HCT116 (cell line): ENCODE data around the gene SIRPA. TPM values are rescaled to one million over a fixed set of nuclear protein-coding genes. Genes with fewer than 3 reads are reported as not detected.

Experiments used
- ATAC-seq: fragments of 200-7000 bp; cut with Tn5 transposase; 2 replicates; pipeline ENCODE4 v1.9.1; 2020; ENCODE audit warnings: mild to moderate bottlenecking, moderate library complexity
- BruUV-seq: library from RNA; stranded (reverse); fragments of 400-500 nt; replicated peaks from 2 replicates; lab custom pipeline; 2021; lab: Mats Ljungman, UMichigan
- CTCF ChIA-PET: fragments of 300-600 bp; sonication (Branson Sonifier 250); formaldehyde crosslinking; loops from one replicate; lab custom pipeline; 2021; ENCODE audit warnings: antibody characterized with exemption; lab: Charles Lee
- POLR2A ChIA-PET: fragments of 300-600, 350-600 bp; sonication (Branson Sonifier 250); formaldehyde crosslinking; loops from one replicate; lab custom pipeline; 2021; ENCODE audit warnings: antibody characterized with exemption; lab: Charles Lee
- RAD21 ChIA-PET, 2 experiments: fragments of 300-600 bp; sonication (Branson Sonifier 250); formaldehyde crosslinking; loops; one replicate each; lab custom pipeline; 2023; ENCODE audit warnings: low total read pairs in 2 of 2; ENCODE audit not compliant: uncharacterized antibody in 2 of 2, unreplicated experiment in 2 of 2, low non-redundant PET in 1 of 2; lab: Charles Lee
- DNase-seq: peaks from one replicate; pipeline ENCODE4 v3.0.0-alpha.2; 2010; ENCODE audit warnings: low read depth, low spot score
- H2AFZ ChIP-seq: fragments of 200-600 bp; shearing (Covaris generic), sonication (generic); 2 replicates; pipeline ENCODE4 v1.6.1; 2017; ENCODE audit warnings: low read depth, mixed run types, mixed read lengths, antibody characterized with exemption, low read length; ENCODE audit not compliant: poor library complexity, severe bottlenecking
- H3K27ac ChIP-seq: 2 replicates; pipeline ENCODE4 v1.5.1; 2012; ENCODE audit warnings: low read depth, low read length
- H3K27me3 ChIP-seq: fragments of 200-600 bp; sonication (generic); 2 replicates; pipeline ENCODE4 v1.6.1; 2016; ENCODE audit warnings: mixed run types, low read length, mixed read lengths; ENCODE audit not compliant: insufficient read depth
- H3K36me3 ChIP-seq, 2 experiments: fragments of 200-500 bp in 1 of 2; fragments of 200-600 bp in 1 of 2; sonication (Bioruptor generic) in 1 of 2; sonication (generic) in 1 of 2; 2 replicates each; pipeline versions ENCODE4 v1.5.1 to v1.6.1; 2014 to 2016; ENCODE audit warnings: low read length in 2 of 2, inconsistent platforms in 1 of 2, mixed read lengths in 1 of 2, mixed run types in 1 of 2; ENCODE audit not compliant: insufficient read depth in 2 of 2, control insufficient read depth in 1 of 2
- H3K4me1 ChIP-seq, 2 experiments: fragments of 200-600 bp in 1 of 2; sonication (generic) in 1 of 2; 2 replicates each; pipeline versions ENCODE4 v1.5.1 to v1.6.1; 2012 to 2017; ENCODE audit warnings: low read length in 2 of 2, inconsistent platforms in 1 of 2, mild to moderate bottlenecking in 1 of 2, mixed read lengths in 1 of 2, mixed run types in 1 of 2, moderate library complexity in 1 of 2; ENCODE audit not compliant: insufficient read depth in 2 of 2, control insufficient read depth in 1 of 2
- H3K4me2 ChIP-seq: fragments of 200-600 bp; sonication (generic); 2 replicates; pipeline ENCODE4 v1.6.1; 2017; ENCODE audit warnings: mixed run types, low read length, mixed read lengths
- H3K4me3 ChIP-seq, 2 experiments: fragments of 200-600 bp in 1 of 2; sonication (generic) in 1 of 2; replicated peaks in 1 of 2; 2 replicates each; pipeline ENCODE4 v1.5.1; 2011 to 2016; ENCODE audit warnings: low read length in 2 of 2, control low read depth in 1 of 2, low read depth in 1 of 2, mild to moderate bottlenecking in 1 of 2, mixed read lengths in 1 of 2, mixed run types in 1 of 2
- H3K79me2 ChIP-seq: fragments of 200-600 bp; sonication (generic); 2 replicates; pipeline ENCODE4 v1.6.1; 2017; ENCODE audit warnings: mild to moderate bottlenecking, mixed run types, low read length, moderate library complexity, mixed read lengths; ENCODE audit not compliant: insufficient read depth
- H3K9ac ChIP-seq: fragments of 200-600 bp; sonication (generic); 2 replicates; pipeline ENCODE4 v1.6.1; 2016; ENCODE audit warnings: low read length, mixed read lengths
- H3K9me2 ChIP-seq: fragments of 200-600 bp; sonication (generic), shearing (Covaris generic); 2 replicates; pipeline ENCODE4 v1.6.1; 2017; ENCODE audit warnings: mixed run types, mild to moderate bottlenecking, moderate library complexity; ENCODE audit not compliant: insufficient read depth
- H3K9me3 ChIP-seq, 2 experiments: fragments of 200-500 bp in 1 of 2; fragments of 200-600 bp in 1 of 2; sonication (Bioruptor generic) in 1 of 2; sonication (generic) in 1 of 2; 2 replicates each; pipeline ENCODE4 v1.6.1; 2014 to 2017; ENCODE audit warnings: low read length in 2 of 2, mixed read lengths in 2 of 2, inconsistent platforms in 1 of 2, low read depth in 1 of 2, mild to moderate bottlenecking in 1 of 2, mixed run types in 1 of 2, moderate library complexity in 1 of 2; ENCODE audit not compliant: control insufficient read depth in 1 of 2, insufficient read depth in 1 of 2
- H4K20me1 ChIP-seq: fragments of 200-600 bp; sonication (generic), shearing (Covaris generic); 2 replicates; pipeline ENCODE4 v1.6.1; 2017; ENCODE audit warnings: mixed run types, mild to moderate bottlenecking, moderate library complexity; ENCODE audit not compliant: insufficient read depth
- CEBPB ChIP-seq: IDR thresholded peaks from 2 replicates; pipeline ENCODE4 v1.6.1; 2012; ENCODE audit warnings: low read depth
- ELF1 ChIP-seq: IDR thresholded peaks from 2 replicates; pipeline ENCODE4 v1.6.1; 2012; ENCODE audit warnings: low read depth, borderline replicate concordance
- EZH2phosphoT487 ChIP-seq: fragments of 200-600 bp; IDR thresholded peaks from 2 replicates; pipeline ENCODE4 v1.6.1; 2018; ENCODE audit warnings: antibody characterized with exemption, borderline replicate concordance
- POLR2A ChIP-seq: IDR thresholded peaks from 2 replicates; pipeline ENCODE4 v1.7.0; 2011; ENCODE audit warnings: borderline replicate concordance; ENCODE audit not compliant: insufficient read depth, insufficient read length; ENCODE audit errors: extremely low read depth
- SIN3A ChIP-seq: IDR thresholded peaks from 2 replicates; pipeline ENCODE4 v1.6.1; 2012; ENCODE audit warnings: low read depth
- intact Hi-C: fragments of 100-400 bp; cut with micrococcal nuclease; formaldehyde crosslinking; loops from 2 replicates; pipeline ENCODE4 v1.10.0; 2022
- total RNA-seq: library from RNA; stranded (reverse); gene quantifications from one replicate; pipeline ENCODE4 v1.2.1, GENCODE V29; 2021; ENCODE audit not compliant: unreplicated experiment
- TF ChIP-seq, protein P1 (sequence below): IDR thresholded peaks from 2 replicates; pipeline ENCODE4 v1.6.1; 2012
- TF ChIP-seq, protein P2 (sequence below): IDR thresholded peaks from 2 replicates; pipeline ENCODE4 v1.6.1; 2012; ENCODE audit warnings: low read depth
- TF ChIP-seq, protein P3 (sequence below): IDR thresholded peaks from 2 replicates; pipeline ENCODE4 v1.6.1; 2011; ENCODE audit warnings: mild to moderate bottlenecking, low read length, moderate library complexity; ENCODE audit not compliant: insufficient replicate concordance; ENCODE audit errors: extremely low read depth

Gene SIRPA
- total RNA-seq, 1 experiment from 2014 or later, result 15.3 TPM

DNA sequence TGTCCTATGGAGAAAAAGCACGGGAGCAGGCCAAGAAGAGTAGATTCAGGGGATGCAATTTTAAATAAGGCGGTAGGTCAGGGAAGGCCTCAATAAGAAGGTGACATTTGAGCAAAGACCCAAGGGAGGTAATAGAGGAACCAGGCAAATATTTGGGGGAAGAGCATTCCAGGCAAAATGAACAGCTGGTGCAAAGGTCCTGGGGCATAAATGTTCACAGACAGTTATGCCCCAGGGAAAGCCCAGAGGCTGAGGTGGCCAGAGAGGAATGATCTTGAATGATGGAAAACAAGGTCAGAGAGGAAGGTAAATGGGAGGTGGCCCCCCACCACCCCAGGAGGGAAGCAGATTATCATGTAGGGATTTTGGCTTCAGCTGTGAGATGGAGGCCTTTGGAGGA, 47.4 kb upstream of the SIRPA start:
- ChIA-PET RAD21 (no interaction called here), CTCF (no interaction called here), POLR2A (no interaction called here)
- no peaks in the 10 kb centered on the region for H3K36me3 ChIP-seq
- H3K9ac ChIP-seq, result no peak overlapping the region
- no peaks in the 10 kb centered on the region for H3K79me2 ChIP-seq
- no peak overlapping the region for H3K27ac ChIP-seq
- intact Hi-C loops, result no loop called here
- DNase-seq, result no peak
- H4K20me1 ChIP-seq, result no peaks in the 10 kb centered on the region
- H3K9me3 ChIP-seq, result no peaks in the 10 kb centered on the region
- H3K4me3 ChIP-seq, result no peak overlapping the region
- no peaks in the 10 kb centered on the region for H3K4me1 ChIP-seq
- H3K9me2 ChIP-seq, result no peaks in the 10 kb centered on the region
- no peak overlapping the region for H3K4me2 ChIP-seq
- no peak overlapping the region for H2AFZ ChIP-seq
- no peak for ATAC-seq
- no peaks in the 10 kb centered on the region for H3K27me3 ChIP-seq
- TF ChIP-seq, protein P1, sequence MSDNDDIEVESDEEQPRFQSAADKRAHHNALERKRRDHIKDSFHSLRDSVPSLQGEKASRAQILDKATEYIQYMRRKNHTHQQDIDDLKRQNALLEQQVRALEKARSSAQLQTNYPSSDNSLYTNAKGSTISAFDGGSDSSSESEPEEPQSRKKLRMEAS, result no peak
- no peak for TF ChIP-seq SIN3A
- BruUV-seq, result no TSS peak

DNA sequence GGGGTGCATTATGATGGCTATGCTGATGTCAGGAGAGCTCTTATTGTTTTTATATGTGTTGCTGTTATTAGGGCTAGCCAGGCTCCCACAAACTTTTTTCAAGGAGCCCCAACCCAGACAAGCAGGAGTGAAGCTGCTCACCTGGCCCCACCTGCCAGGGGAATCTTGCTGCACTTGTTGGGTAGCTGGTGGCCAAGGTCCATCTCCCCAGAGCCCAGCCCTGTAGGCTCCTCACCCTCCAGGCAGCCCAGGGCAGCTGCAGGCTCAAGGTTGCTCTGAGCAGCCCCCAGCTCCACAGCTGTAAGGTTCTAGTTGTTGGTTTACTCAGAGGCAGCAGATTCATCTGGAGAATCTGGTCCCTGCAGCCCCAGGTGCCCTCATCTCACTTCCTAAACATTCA, 46.8 kb upstream of the SIRPA start:
- intact Hi-C loops, result no loop called here
- TF ChIP-seq POLR2A (no peak), ELF1 (no peak), EZH2phosphoT487 (no peak), CEBPB (no peak)
- TF ChIP-seq, protein P2, sequence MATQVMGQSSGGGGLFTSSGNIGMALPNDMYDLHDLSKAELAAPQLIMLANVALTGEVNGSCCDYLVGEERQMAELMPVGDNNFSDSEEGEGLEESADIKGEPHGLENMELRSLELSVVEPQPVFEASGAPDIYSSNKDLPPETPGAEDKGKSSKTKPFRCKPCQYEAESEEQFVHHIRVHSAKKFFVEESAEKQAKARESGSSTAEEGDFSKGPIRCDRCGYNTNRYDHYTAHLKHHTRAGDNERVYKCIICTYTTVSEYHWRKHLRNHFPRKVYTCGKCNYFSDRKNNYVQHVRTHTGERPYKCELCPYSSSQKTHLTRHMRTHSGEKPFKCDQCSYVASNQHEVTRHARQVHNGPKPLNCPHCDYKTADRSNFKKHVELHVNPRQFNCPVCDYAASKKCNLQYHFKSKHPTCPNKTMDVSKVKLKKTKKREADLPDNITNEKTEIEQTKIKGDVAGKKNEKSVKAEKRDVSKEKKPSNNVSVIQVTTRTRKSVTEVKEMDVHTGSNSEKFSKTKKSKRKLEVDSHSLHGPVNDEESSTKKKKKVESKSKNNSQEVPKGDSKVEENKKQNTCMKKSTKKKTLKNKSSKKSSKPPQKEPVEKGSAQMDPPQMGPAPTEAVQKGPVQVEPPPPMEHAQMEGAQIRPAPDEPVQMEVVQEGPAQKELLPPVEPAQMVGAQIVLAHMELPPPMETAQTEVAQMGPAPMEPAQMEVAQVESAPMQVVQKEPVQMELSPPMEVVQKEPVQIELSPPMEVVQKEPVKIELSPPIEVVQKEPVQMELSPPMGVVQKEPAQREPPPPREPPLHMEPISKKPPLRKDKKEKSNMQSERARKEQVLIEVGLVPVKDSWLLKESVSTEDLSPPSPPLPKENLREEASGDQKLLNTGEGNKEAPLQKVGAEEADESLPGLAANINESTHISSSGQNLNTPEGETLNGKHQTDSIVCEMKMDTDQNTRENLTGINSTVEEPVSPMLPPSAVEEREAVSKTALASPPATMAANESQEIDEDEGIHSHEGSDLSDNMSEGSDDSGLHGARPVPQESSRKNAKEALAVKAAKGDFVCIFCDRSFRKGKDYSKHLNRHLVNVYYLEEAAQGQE, result no peak
- TF ChIP-seq, protein P3, sequence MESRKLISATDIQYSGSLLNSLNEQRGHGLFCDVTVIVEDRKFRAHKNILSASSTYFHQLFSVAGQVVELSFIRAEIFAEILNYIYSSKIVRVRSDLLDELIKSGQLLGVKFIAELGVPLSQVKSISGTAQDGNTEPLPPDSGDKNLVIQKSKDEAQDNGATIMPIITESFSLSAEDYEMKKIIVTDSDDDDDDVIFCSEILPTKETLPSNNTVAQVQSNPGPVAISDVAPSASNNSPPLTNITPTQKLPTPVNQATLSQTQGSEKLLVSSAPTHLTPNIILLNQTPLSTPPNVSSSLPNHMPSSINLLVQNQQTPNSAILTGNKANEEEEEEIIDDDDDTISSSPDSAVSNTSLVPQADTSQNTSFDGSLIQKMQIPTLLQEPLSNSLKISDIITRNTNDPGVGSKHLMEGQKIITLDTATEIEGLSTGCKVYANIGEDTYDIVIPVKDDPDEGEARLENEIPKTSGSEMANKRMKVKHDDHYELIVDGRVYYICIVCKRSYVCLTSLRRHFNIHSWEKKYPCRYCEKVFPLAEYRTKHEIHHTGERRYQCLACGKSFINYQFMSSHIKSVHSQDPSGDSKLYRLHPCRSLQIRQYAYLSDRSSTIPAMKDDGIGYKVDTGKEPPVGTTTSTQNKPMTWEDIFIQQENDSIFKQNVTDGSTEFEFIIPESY, result no peak
- Histone ChIP-seq H3K4me2 (no peak overlapping the region), H3K27me3 (no peaks in the 10 kb centered on the region), H3K36me3 (no peaks in the 10 kb centered on the region), H2AFZ (no peak overlapping the region), H3K9me2 (no peaks in the 10 kb centered on the region), H3K9me3 (no peaks in the 10 kb centered on the region), H3K27ac (no peak overlapping the region), H3K9ac (no peak overlapping the region), H3K4me3 (no peak overlapping the region), H3K79me2 (no peaks in the 10 kb centered on the region), H3K4me1 (no peaks in the 10 kb centered on the region), H4K20me1 (no peaks in the 10 kb centered on the region)
- no TSS peak for BruUV-seq
- DNase-seq, result no peak
- no peak for ATAC-seq
- RAD21 ChIA-PET, result no interaction called here
- CTCF ChIA-PET, result no interaction called here
- POLR2A ChIA-PET, result no interaction called here
